Central memory CD8-positive, alpha-beta T cell (primary cell): ENCODE measurements around the gene CAMK4.
A peak's percentile ranks its signal among the peaks of the same experiment; 100 is the strongest.
"Not testable (repeated sequence)": the region's sequence is repeated elsewhere in the genome, so short reads cannot be mapped to it uniquely, and the experiment has no call there.

Experiments
- ATAC-seq: fragments of 150-1000 bp; cut with Tn5 transposase; replicated peaks from 2 replicates; pipeline ENCODE4 v1.10.0; 2022; ENCODE audit warnings: mild to moderate bottlenecking, moderate FRiP score, moderate number of reproducible peaks; ENCODE audit not compliant: poor library complexity, severe bottlenecking; ENCODE audit errors: extremely low read depth
- DNase-seq, 2 donors: peaks; one replicate each; pipeline ENCODE4 v3.0.0; 2021; ENCODE audit warnings: low spot score in 2 of 2
- H3K27ac Mint-ChIP-seq: one replicate; pipeline ENCODE4 v1.8.0; 2022; ENCODE audit warnings: low read depth, mild to moderate bottlenecking, moderate library complexity, mixed read lengths
- H3K27me3 Mint-ChIP-seq: one replicate; pipeline ENCODE4 v1.8.0; 2022; ENCODE audit warnings: mixed read lengths
- H3K36me3 Mint-ChIP-seq: one replicate; pipeline ENCODE4 v1.8.0; 2022; ENCODE audit warnings: mild to moderate bottlenecking, moderate library complexity, mixed read lengths; ENCODE audit not compliant: insufficient read depth
- H3K4me1 Mint-ChIP-seq: one replicate; pipeline ENCODE4 v1.8.0; 2022; ENCODE audit warnings: mixed read lengths
- H3K4me3 Mint-ChIP-seq: one replicate; pipeline ENCODE4 v1.8.0; 2022; ENCODE audit warnings: mild to moderate bottlenecking, moderate library complexity, mixed read lengths
- H3K9me3 Mint-ChIP-seq: one replicate; pipeline ENCODE4 v1.8.0; 2022; ENCODE audit warnings: mixed read lengths

The CAMK4 gene

GRCh38 chr5:111349429-111349828 lies 125.2 kb downstream of the CAMK4 start:
- Mint-ChIP-seq H3K4me3 (no peak overlapping the region), H3K27ac (no peak overlapping the region), H3K36me3 (peaks cover 21% of the 10 kb centered on the region), H3K27me3 (no peaks in the 10 kb centered on the region), H3K4me1 (peaks cover 39% of the 10 kb centered on the region), H3K9me3 (no peaks in the 10 kb centered on the region)
- no peak for DNase-seq
- no peak for ATAC-seq

GRCh38 chr5:111353035-111353434 lies 128.9 kb downstream of the CAMK4 start:
- ATAC-seq (no peak), DNase-seq (no peak)
- Mint-ChIP-seq H3K27me3 (no peaks in the 10 kb centered on the region), H3K4me3 (no peak overlapping the region), H3K4me1 (peaks cover 24% of the 10 kb centered on the region), H3K27ac (no peak overlapping the region), H3K36me3 (peaks cover 8% of the 10 kb centered on the region), H3K9me3 (no peaks in the 10 kb centered on the region)

GRCh38 chr5:111358726-111359125 lies 134.5 kb downstream of the CAMK4 start:
- H3K36me3 Mint-ChIP-seq, H3K27me3 Mint-ChIP-seq, ATAC-seq, DNase-seq, H3K4me3 Mint-ChIP-seq, H3K27ac Mint-ChIP-seq, H3K9me3 Mint-ChIP-seq: not testable (repeated sequence)
- peaks cover 29% of the 10 kb centered on the region for H3K4me1 Mint-ChIP-seq

GRCh38 chr5:111360173-111360572 lies 136.0 kb downstream of the CAMK4 start:
- peaks cover 8% of the 10 kb centered on the region for H3K9me3 Mint-ChIP-seq
- no peak overlapping the region for H3K27ac Mint-ChIP-seq
- no peaks in the 10 kb centered on the region for H3K27me3 Mint-ChIP-seq
- peaks cover 33% of the 10 kb centered on the region for H3K4me1 Mint-ChIP-seq
- DNase-seq (no peak), ATAC-seq (no peak)
- no peak overlapping the region for H3K4me3 Mint-ChIP-seq
- no peaks in the 10 kb centered on the region for H3K36me3 Mint-ChIP-seq

- ATAC-seq (no peak), DNase-seq (no peak)
- Mint-ChIP-seq H3K4me1 (peaks cover 25% of the 10 kb centered on the region), H3K27me3 (no peaks in the 10 kb centered on the region), H3K36me3 (no peaks in the 10 kb centered on the region), H3K4me3 (no peak overlapping the region), H3K9me3 (peaks cover 6% of the 10 kb centered on the region), H3K27ac (peak overlapping the region; percentile 0)
Measured at GRCh38 chr5:111364992-111365391, 140.8 kb downstream of the CAMK4 start.

- no peaks in the 10 kb centered on the region for H3K27me3 Mint-ChIP-seq
- peaks cover 25% of the 10 kb centered on the region for H3K4me1 Mint-ChIP-seq
- DNase-seq (no peak), ATAC-seq (no peak)
- no peaks in the 10 kb centered on the region for H3K36me3 Mint-ChIP-seq
- H3K9me3 Mint-ChIP-seq = peaks cover 6% of the 10 kb centered on the region
- no peak overlapping the region for H3K27ac Mint-ChIP-seq
- no peak overlapping the region for H3K4me3 Mint-ChIP-seq
Measured at GRCh38 chr5:111366388-111366787, 142.2 kb downstream of the CAMK4 start.

GRCh38 chr5:111367115-111367514 lies 142.9 kb downstream of the CAMK4 start:
- peaks cover 6% of the 10 kb centered on the region for H3K9me3 Mint-ChIP-seq
- H3K27me3 Mint-ChIP-seq = no peaks in the 10 kb centered on the region
- H3K4me1 Mint-ChIP-seq = peaks cover 32% of the 10 kb centered on the region
- ATAC-seq (no peak), DNase-seq (no peak)
- H3K27ac Mint-ChIP-seq = no peak overlapping the region
- no peaks in the 10 kb centered on the region for H3K36me3 Mint-ChIP-seq
- H3K4me3 Mint-ChIP-seq = no peak overlapping the region

GRCh38 chr5:111372799-111373198 lies 148.6 kb downstream of the CAMK4 start:
- no peak overlapping the region for H3K27ac Mint-ChIP-seq
- H3K36me3 Mint-ChIP-seq = peaks cover 8% of the 10 kb centered on the region
- H3K9me3 Mint-ChIP-seq = no peaks in the 10 kb centered on the region
- H3K27me3 Mint-ChIP-seq = no peaks in the 10 kb centered on the region
- no peak overlapping the region for H3K4me3 Mint-ChIP-seq
- no peak for ATAC-seq
- no peak for DNase-seq
- peaks cover 24% of the 10 kb centered on the region for H3K4me1 Mint-ChIP-seq

GRCh38 chr5:111374380-111374779 lies 150.2 kb downstream of the CAMK4 start:
- ATAC-seq = no peak

GRCh38 chr5:111375645-111376044 lies 151.5 kb downstream of the CAMK4 start:
- H3K36me3 Mint-ChIP-seq = peaks cover 11% of the 10 kb centered on the region
- H3K9me3 Mint-ChIP-seq = no peaks in the 10 kb centered on the region
- ATAC-seq (no peak), DNase-seq (no peak)
- H3K4me1 Mint-ChIP-seq = peaks cover 24% of the 10 kb centered on the region
- no peaks in the 10 kb centered on the region for H3K27me3 Mint-ChIP-seq
- no peak overlapping the region for H3K27ac Mint-ChIP-seq
- no peak overlapping the region for H3K4me3 Mint-ChIP-seq

More at GRCh38 chr5:111374380-111374779, 150.2 kb downstream of the CAMK4 start:
- no peak for DNase-seq
- no peaks in the 10 kb centered on the region for H3K9me3 Mint-ChIP-seq
- peaks cover 8% of the 10 kb centered on the region for H3K36me3 Mint-ChIP-seq
- peaks cover 24% of the 10 kb centered on the region for H3K4me1 Mint-ChIP-seq
- H3K4me3 Mint-ChIP-seq = no peak overlapping the region
- no peaks in the 10 kb centered on the region for H3K27me3 Mint-ChIP-seq
- no peak overlapping the region for H3K27ac Mint-ChIP-seq

- Mint-ChIP-seq H3K27ac (no peak overlapping the region), H3K27me3 (no peaks in the 10 kb centered on the region), H3K36me3 (peaks cover 11% of the 10 kb centered on the region), H3K4me1 (peaks cover 13% of the 10 kb centered on the region), H3K9me3 (no peaks in the 10 kb centered on the region), H3K4me3 (no peak overlapping the region)
- DNase-seq (no peak), ATAC-seq (no peak)
Measured at GRCh38 chr5:111377306-111377705, 153.1 kb downstream of the CAMK4 start.

- peaks cover 13% of the 10 kb centered on the region for H3K4me1 Mint-ChIP-seq
- H3K9me3 Mint-ChIP-seq = no peaks in the 10 kb centered on the region
- no peak for ATAC-seq
- H3K27ac Mint-ChIP-seq = no peak overlapping the region
- H3K27me3 Mint-ChIP-seq = no peaks in the 10 kb centered on the region
- H3K4me3 Mint-ChIP-seq = no peak overlapping the region
- no peak for DNase-seq
- H3K36me3 Mint-ChIP-seq = peaks cover 11% of the 10 kb centered on the region
Measured at GRCh38 chr5:111379391-111379816, 155.2 kb downstream of the CAMK4 start.

- ATAC-seq = no peak
- Mint-ChIP-seq H3K9me3 (no peaks in the 10 kb centered on the region), H3K36me3 (peaks cover 3% of the 10 kb centered on the region), H3K27ac (no peak overlapping the region), H3K4me1 (peaks cover 4% of the 10 kb centered on the region), H3K4me3 (no peak overlapping the region), H3K27me3 (no peaks in the 10 kb centered on the region)
- no peak for DNase-seq
Measured at GRCh38 chr5:111383288-111383970, 159.2 kb downstream of the CAMK4 start.
